ENCODE measurements around the gene LZTS3. TPM values are rescaled to one million over a fixed set of nuclear protein-coding genes. Genes with fewer than 3 reads are reported as not detected.
A peak's percentile ranks its signal among the peaks of the same experiment; 100 is the strongest.

Gene LZTS3
- 5.9 TPM for polyA plus RNA-seq (2012; ENCODE audit: insufficient read length, low read depth)

GRCh38 chr20:3172933-3173609 lies at the start of gene LZTS3:
TSS of gene LZTS3 (minus strand) at chr20:3173549. CDS start at chr20:3167163, 6,386 bp downstream.
- TF ChIP-seq FOXP2 (optimal IDR thresholded peaks at IDR 0.05; ENCODE audit: borderline replicate concordance, extremely low read depth, extremely low read length, insufficient read depth) = peak; percentile 31
- TF ChIP-seq POLR2AphosphoS5 (IDR thresholded peaks at IDR 0.05; ENCODE audit: low read depth, low read length) = no peak
- TF ChIP-seq TAF1 (IDR thresholded peaks at IDR 0.05; ENCODE audit: borderline replicate concordance, insufficient read depth, low read length) = no peak

- TF ChIP-seq SIN3A (IDR thresholded peaks at IDR 0.05; ENCODE audit: borderline replicate concordance, insufficient read depth, low read length) = no peak
- TF ChIP-seq TAF1 (IDR thresholded peaks at IDR 0.05; ENCODE audit: borderline replicate concordance, insufficient read depth, low read length) = no peak
- no peak for TF ChIP-seq REST (IDR thresholded peaks at IDR 0.05; ENCODE audit: insufficient read depth in 1 of 2, low read depth in 2 of 2, low read length in 2 of 2)
- no peak for TF ChIP-seq FOXP2 (optimal IDR thresholded peaks at IDR 0.05; ENCODE audit: borderline replicate concordance, extremely low read depth, extremely low read length, insufficient read depth)
- TF ChIP-seq POLR2AphosphoS5 (IDR thresholded peaks at IDR 0.05; ENCODE audit: low read depth, low read length) = no peak
Measured at GRCh38 chr20:3221398-3222226, 48.3 kb upstream of the LZTS3 start.

GRCh38 chr20:3218307-3218988 lies 45.1 kb upstream of the LZTS3 start:
- TF ChIP-seq FOXP2 (optimal IDR thresholded peaks at IDR 0.05; ENCODE audit: borderline replicate concordance, extremely low read depth, extremely low read length, insufficient read depth) = peak; percentile 64
- TF ChIP-seq POLR2AphosphoS5 (IDR thresholded peaks at IDR 0.05; ENCODE audit: low read depth, low read length) = no peak

GRCh38 chr20:3213226-3213625 lies 39.9 kb upstream of the LZTS3 start:
- TF ChIP-seq TAF1 (IDR thresholded peaks at IDR 0.05; ENCODE audit: borderline replicate concordance, insufficient read depth, low read length) = no peak
- TF ChIP-seq FOXP2 (optimal IDR thresholded peaks at IDR 0.05; ENCODE audit: borderline replicate concordance, extremely low read depth, extremely low read length, insufficient read depth) = no peak
- no peak for TF ChIP-seq POLR2AphosphoS5 (IDR thresholded peaks at IDR 0.05; ENCODE audit: low read depth, low read length)
- TF ChIP-seq SIN3A (IDR thresholded peaks at IDR 0.05; ENCODE audit: borderline replicate concordance, insufficient read depth, low read length) = no peak
- no peak for TF ChIP-seq REST (IDR thresholded peaks at IDR 0.05; ENCODE audit: insufficient read depth in 1 of 2, low read depth in 2 of 2, low read length in 2 of 2)

- no peak for TF ChIP-seq SIN3A (IDR thresholded peaks at IDR 0.05; ENCODE audit: borderline replicate concordance, insufficient read depth, low read length)
- TF ChIP-seq FOXP2 (optimal IDR thresholded peaks at IDR 0.05; ENCODE audit: borderline replicate concordance, extremely low read depth, extremely low read length, insufficient read depth) = no peak
- TF ChIP-seq POLR2AphosphoS5 (IDR thresholded peaks at IDR 0.05; ENCODE audit: low read depth, low read length) = no peak
- no peak for TF ChIP-seq REST (IDR thresholded peaks at IDR 0.05; ENCODE audit: insufficient read depth in 1 of 2, low read depth in 2 of 2, low read length in 2 of 2)
- no peak for TF ChIP-seq TAF1 (IDR thresholded peaks at IDR 0.05; ENCODE audit: borderline replicate concordance, insufficient read depth, low read length)
Measured at GRCh38 chr20:3210346-3210745, 37.0 kb upstream of the LZTS3 start.
